ENCODE data around the gene SNN. TPM values are rescaled to one million over a fixed set of nuclear protein-coding genes. Genes with fewer than 3 reads are reported as not detected.

The SNN gene
- total and polyA plus RNA-seq, 2 of the 8 experiments (the other 6 are each of a cell fraction or from before 2014, with no cell fraction given), result 37.4 to 66.9 TPM

GRCh38 chr16:11700264-11701029, 32.2 kb downstream of the SNN start:
- Histone ChIP-seq H3K18ac (ENCODE audit: extremely low read depth, low read length) (no peak overlapping the region), H3K4me3 (ENCODE audit: extremely low read depth in 1 of 4, insufficient read depth in 2 of 4, low read depth in 3 of 4, low read length in 4 of 4) (no peak overlapping the region), H2AFZ (ENCODE audit: low read length) (no peak overlapping the region), H2BK120ac (replicated peaks; ENCODE audit: low read depth, low read length) (no peak overlapping the region), H3K23ac (ENCODE audit: insufficient read length) (no peak overlapping the region), H4K91ac (replicated peaks; ENCODE audit: insufficient read length, low read length) (no peak overlapping the region), H4K5ac (ENCODE audit: insufficient read length, low read depth, low read length) (no peak overlapping the region), H3K27me3 (replicated peaks in 1 of 4; ENCODE audit: control insufficient read depth in 3 of 4, extremely low read depth in 1 of 4, insufficient read depth in 3 of 4, low read length in 3 of 4) (no peaks in the 10 kb centered on the region), H3K56ac (replicated peaks; ENCODE audit: insufficient read length, low read depth, low read length) (no peak overlapping the region), H3K36me3 (ENCODE audit: control insufficient read depth in 2 of 4, insufficient read depth in 4 of 4, low read length in 3 of 4) (peaks cover 0 to 12% (median 4%) of the 10 kb centered on the region in 4 experiments; a peak in 5 of 8 replicates), H3K79me2 (ENCODE audit: control insufficient read depth in 1 of 2, insufficient read depth in 2 of 2, low read length in 2 of 2) (no peaks in the 10 kb centered on the region), H3K4me2 (ENCODE audit: insufficient read depth in 1 of 2, low read depth in 2 of 2, low read length in 2 of 2) (no peak overlapping the region), H2BK20ac (ENCODE audit: low read length) (no peak overlapping the region), H3K23me2 (ENCODE audit: low read depth, low read length) (no peaks in the 10 kb centered on the region; the same call in 1 of the 2 replicates), H3K14ac (ENCODE audit: insufficient read length) (no peak overlapping the region), H2AK5ac (ENCODE audit: low read depth, low read length) (no peak overlapping the region), H3K9ac (replicated peaks in 1 of 4; ENCODE audit: extremely low read depth in 1 of 4, low read depth in 3 of 4, low read length in 3 of 4) (no peak overlapping the region), H3K4me1 (replicated peaks in 1 of 4; ENCODE audit: control insufficient read depth in 3 of 4, insufficient read depth in 4 of 4, low read length in 3 of 4) (no peaks in the 10 kb centered on the region), H3K9me3 (ENCODE audit: insufficient read depth in 2 of 2, low read depth in 1 of 2, low read length in 1 of 2) (no peaks in the 10 kb centered on the region), H2BK12ac (ENCODE audit: low read depth, low read length) (no peak overlapping the region), H3K27ac (ENCODE audit: low read depth, low read length) (no peak overlapping the region), H2BK5ac (ENCODE audit: low read depth, low read length) (no peak overlapping the region), H4K20me1 (replicated peaks in 1 of 2; ENCODE audit: control insufficient read depth in 1 of 2, insufficient read depth in 2 of 2, low read length in 2 of 2) (peaks cover 2% of the 10 kb centered on the region in 2 experiments), H4K8ac (ENCODE audit: extremely low read depth, insufficient read depth, low read length) (no peak overlapping the region; the same call in 1 of the 2 replicates), H3K4ac (replicated peaks; ENCODE audit: insufficient read length, low read depth, low read length) (no peak overlapping the region), H2BK15ac (ENCODE audit: low read length) (no peak overlapping the region), H3K79me1 (ENCODE audit: low read depth, low read length) (peaks cover 3% of the 10 kb centered on the region; the same call in 1 of the 2 replicates)
- 92% methylated on average over 8 of the region's 9 CpGs; no CpG with 5 or more reads in 1 of the 2 experiments for WGBS, 2 experiments (ENCODE audit: extremely low coverage in 1 of 2, insufficient coverage in 1 of 2, insufficient read length in 1 of 2, insufficient replicate concordance in 2 of 2, low coverage in 1 of 2, low lambda C conversion rate in 2 of 2, missing lambda C conversion rate in 1 of 2)
- no peak for DNase-seq (ENCODE audit: low read depth in 1 of 2, low spot score in 2 of 2)
- POLR2A ChIA-PET (ENCODE audit: partially characterized antibody), result interaction anchor here (0.7 to 0.9 kb wide), 2 partner anchors 15 to 236 kb away, joined by 3 read pairs; no protein-coding TSS in a partner anchor
- CTCF ChIA-PET (ENCODE audit: partially characterized antibody), result interaction anchor here (1.0 to 3.4 kb wide), 2 partner anchors 10 to 14 kb away, joined by 3 to 13 read pairs; no protein-coding TSS in a partner anchor
- TF ChIP-seq CBX8 (IDR thresholded peaks at IDR 0.05; ENCODE audit: borderline replicate concordance, low read depth, low read length) (no peak), GTF2F1 (IDR thresholded peaks at IDR 0.05; ENCODE audit: borderline replicate concordance, low read depth, low read length) (no peak), BRCA1 (IDR thresholded peaks at IDR 0.05; ENCODE audit: low read depth, low read length) (no peak), JUN (IDR thresholded peaks at IDR 0.05; ENCODE audit: low read depth, low read length) (no peak), PHF8 (conservative IDR thresholded peaks at IDR 0.05; ENCODE audit: low read depth, low read length) (no peak), NRF1 (IDR thresholded peaks at IDR 0.05; ENCODE audit: low read depth, low read length) (no peak), CREB1 (IDR thresholded peaks at IDR 0.05) (no peak), MAX (IDR thresholded peaks at IDR 0.05) (no peak), EZH2 (IDR thresholded peaks at IDR 0.05; ENCODE audit: low read depth, low read length, severe bottlenecking) (no peak)
- no peak for FAIRE-seq
